GM21423 (cell line): Measurements from ENCODE around the gene C14orf180.

Experiments
- ATAC-seq: cut with Tn5 transposase; IDR thresholded peaks from one replicate; pipeline ENCODE4 v1.9.1; 2021; ENCODE audit warnings: mild to moderate bottlenecking, moderate library complexity; ENCODE audit not compliant: unreplicated experiment

C14orf180 gene

GRCh38 chr14:104560586-104560945 lies 19.0 kb upstream of the C14orf180 start:
- ATAC-seq: no peak

GRCh38 chr14:104561124-104561557 lies 18.4 kb upstream of the C14orf180 start:
- no peak for ATAC-seq

GRCh38 chr14:104561632-104562495 lies 17.7 kb upstream of the C14orf180 start:
- no peak for ATAC-seq

GRCh38 chr14:104562606-104563005 lies 17.0 kb upstream of the C14orf180 start:
- ATAC-seq: no peak

GRCh38 chr14:104563191-104563741 lies 16.3 kb upstream of the C14orf180 start:
- ATAC-seq: no peak

GRCh38 chr14:104563742-104564615 lies 15.6 kb upstream of the C14orf180 start:
- no peak for ATAC-seq

- ATAC-seq: no peak
Observed at GRCh38 chr14:104564744-104565679, 14.6 kb upstream of the C14orf180 start.

- ATAC-seq: no peak
Observed at GRCh38 chr14:104567141-104567956, 12.2 kb upstream of the C14orf180 start.

- no peak for ATAC-seq
Observed at GRCh38 chr14:104567957-104568225, 11.7 kb upstream of the C14orf180 start.

GRCh38 chr14:104568620-104569019 lies 10.9 kb upstream of the C14orf180 start:
- ATAC-seq: no peak

- no peak for ATAC-seq
Observed at GRCh38 chr14:104569435-104569834, 10.1 kb upstream of the C14orf180 start.

- no peak for ATAC-seq
Observed at GRCh38 chr14:104571246-104571645, 8.3 kb upstream of the C14orf180 start.

- no peak for ATAC-seq
Observed at GRCh38 chr14:104572024-104572626, 7.4 kb upstream of the C14orf180 start.

- ATAC-seq: no peak
Observed at GRCh38 chr14:104572668-104573067, 6.9 kb upstream of the C14orf180 start.

GRCh38 chr14:104573930-104574329 lies 5.6 kb upstream of the C14orf180 start:
- ATAC-seq: no peak

GRCh38 chr14:104574536-104574935 lies 5.0 kb upstream of the C14orf180 start:
- no peak for ATAC-seq

- ATAC-seq: no peak
Observed at GRCh38 chr14:104574978-104575583, 4.5 kb upstream of the C14orf180 start.

- no peak for ATAC-seq
Observed at GRCh38 chr14:104576232-104576969, 3.2 kb upstream of the C14orf180 start.
